Fibroblast of the aortic adventitia (primary cell): Measurements from ENCODE around the gene AP4M1. TPM values are rescaled to one million over a fixed set of nuclear protein-coding genes. Genes with fewer than 3 reads are reported as not detected.
"Not testable (repeated sequence)": the region's sequence is repeated elsewhere in the genome, so short reads cannot be mapped to it uniquely, and the experiment has no call there.

Experiments
- DNase-seq: peaks from one replicate; pipeline ENCODE4 v3.0.0-alpha.2; 2010; ENCODE audit warnings: low read depth
- H3K4me3 ChIP-seq: 2 replicates; pipeline ENCODE4 v1.5.1; 2011; ENCODE audit warnings: low read depth, mild to moderate bottlenecking, control low read depth, low read length, moderate library complexity
- total RNA-seq: library from RNA; depleted of rRNA; stranded (reverse); fragments of >200 nt; gene quantifications from 2 replicates; pipeline ENCODE4 v1.2.3, GENCODE V29; 2012; ENCODE audit warnings: low replicate concordance
- TF ChIP-seq, protein P1 (sequence below): IDR thresholded peaks from 2 replicates; pipeline ENCODE4 v1.5.1; 2011; ENCODE audit warnings: mild to moderate bottlenecking, low read length, control low read depth, inconsistent platforms; ENCODE audit not compliant: insufficient read depth

The AP4M1 gene
- total RNA-seq, 1 donor, result 17.6 TPM

DNA sequence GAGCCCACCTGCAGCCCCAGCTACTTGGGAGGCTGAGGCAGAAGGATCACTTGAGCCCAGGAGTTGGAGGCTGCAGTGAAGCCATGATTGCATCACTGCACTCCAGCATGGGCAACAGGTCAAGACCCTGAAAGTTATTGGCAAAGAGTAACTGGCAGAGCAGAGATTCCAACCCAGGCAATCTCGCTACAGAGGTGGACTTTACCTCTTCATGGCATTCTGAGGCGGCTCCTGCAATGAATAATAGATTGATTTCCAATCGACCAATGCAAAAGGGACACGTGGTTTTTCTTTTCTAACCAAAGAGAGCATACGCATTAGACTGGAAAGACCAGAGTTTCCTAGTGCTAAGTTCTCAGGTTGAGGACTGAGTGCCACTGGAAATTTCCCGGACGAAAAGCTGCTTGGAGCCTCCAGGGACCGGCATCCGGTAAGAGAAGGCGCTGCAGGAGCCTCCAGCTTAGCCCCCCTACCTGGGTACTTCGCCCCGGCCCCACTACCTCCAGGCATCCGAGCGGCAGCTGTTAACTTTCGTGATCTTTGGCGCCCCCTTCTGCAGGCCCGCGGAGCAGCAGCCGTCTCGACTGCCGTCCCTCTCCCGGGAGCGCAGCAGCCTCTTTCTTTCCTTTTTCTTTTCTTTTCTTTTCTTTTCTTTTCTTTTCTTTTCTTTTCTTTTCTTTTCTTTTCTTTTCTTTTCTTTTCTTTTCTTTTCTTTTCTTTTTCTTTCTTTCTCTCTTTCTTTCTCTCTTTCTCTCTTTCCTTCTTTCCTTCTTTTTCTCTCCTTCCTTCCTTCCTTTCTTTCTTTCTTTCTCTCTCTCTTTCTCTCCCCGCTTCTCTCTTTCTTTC is 29.4 kb downstream of the AP4M1 start:
- DNase-seq, result peak; percentile 55
- H3K4me3 ChIP-seq, result no peak overlapping the region
- TF ChIP-seq, protein P1, sequence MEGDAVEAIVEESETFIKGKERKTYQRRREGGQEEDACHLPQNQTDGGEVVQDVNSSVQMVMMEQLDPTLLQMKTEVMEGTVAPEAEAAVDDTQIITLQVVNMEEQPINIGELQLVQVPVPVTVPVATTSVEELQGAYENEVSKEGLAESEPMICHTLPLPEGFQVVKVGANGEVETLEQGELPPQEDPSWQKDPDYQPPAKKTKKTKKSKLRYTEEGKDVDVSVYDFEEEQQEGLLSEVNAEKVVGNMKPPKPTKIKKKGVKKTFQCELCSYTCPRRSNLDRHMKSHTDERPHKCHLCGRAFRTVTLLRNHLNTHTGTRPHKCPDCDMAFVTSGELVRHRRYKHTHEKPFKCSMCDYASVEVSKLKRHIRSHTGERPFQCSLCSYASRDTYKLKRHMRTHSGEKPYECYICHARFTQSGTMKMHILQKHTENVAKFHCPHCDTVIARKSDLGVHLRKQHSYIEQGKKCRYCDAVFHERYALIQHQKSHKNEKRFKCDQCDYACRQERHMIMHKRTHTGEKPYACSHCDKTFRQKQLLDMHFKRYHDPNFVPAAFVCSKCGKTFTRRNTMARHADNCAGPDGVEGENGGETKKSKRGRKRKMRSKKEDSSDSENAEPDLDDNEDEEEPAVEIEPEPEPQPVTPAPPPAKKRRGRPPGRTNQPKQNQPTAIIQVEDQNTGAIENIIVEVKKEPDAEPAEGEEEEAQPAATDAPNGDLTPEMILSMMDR, result peak; percentile 87

DNA sequence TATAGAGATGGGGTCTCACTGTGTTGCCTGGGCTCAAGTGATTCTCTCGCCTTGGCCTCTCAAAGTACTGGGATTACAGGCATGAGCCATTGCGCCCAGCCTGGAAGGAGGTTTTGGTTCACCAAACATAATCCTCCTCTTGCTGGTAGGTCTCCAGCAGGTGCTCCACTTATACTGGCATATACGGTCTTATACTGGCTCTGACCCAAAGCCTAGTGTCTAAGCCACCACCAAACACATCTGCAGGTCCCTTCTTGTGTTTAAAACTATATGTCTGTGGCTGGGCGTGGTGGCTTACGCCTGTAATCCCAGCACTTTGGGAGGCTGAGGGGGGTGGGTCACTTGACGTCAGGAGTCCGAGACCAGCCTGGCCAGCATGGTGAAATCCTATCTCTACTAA is 30.7 kb downstream of the AP4M1 start:
- TF ChIP-seq, protein P1, result no peak
- no peak overlapping the region for H3K4me3 ChIP-seq
- no peak for DNase-seq

DNA sequence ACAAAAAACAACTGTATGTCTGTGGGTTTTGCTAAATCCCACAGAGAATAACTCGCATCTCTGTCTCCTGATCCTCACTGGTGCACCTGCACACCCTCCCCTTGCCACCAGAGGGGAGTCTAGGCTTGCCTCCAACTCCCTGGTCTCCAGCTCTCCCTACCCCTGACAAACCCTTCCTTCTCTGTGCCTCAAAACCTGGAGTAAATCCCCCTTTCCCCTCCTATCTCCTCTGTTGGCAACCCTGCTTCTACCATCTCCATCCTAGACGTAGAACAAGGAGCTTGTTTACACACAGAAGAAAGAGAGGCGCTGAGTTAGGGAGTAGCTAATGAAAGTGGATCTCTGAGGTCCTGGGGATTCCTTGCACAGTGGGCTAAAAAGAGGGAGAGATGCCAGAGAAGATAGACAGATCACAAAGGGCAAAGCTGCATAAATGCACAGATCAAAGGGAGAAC is 31.3 kb downstream of the AP4M1 start:
- TF ChIP-seq, protein P1, result peak; percentile 96
- DNase-seq, result peak; percentile 76
- no peak overlapping the region for H3K4me3 ChIP-seq

DNA sequence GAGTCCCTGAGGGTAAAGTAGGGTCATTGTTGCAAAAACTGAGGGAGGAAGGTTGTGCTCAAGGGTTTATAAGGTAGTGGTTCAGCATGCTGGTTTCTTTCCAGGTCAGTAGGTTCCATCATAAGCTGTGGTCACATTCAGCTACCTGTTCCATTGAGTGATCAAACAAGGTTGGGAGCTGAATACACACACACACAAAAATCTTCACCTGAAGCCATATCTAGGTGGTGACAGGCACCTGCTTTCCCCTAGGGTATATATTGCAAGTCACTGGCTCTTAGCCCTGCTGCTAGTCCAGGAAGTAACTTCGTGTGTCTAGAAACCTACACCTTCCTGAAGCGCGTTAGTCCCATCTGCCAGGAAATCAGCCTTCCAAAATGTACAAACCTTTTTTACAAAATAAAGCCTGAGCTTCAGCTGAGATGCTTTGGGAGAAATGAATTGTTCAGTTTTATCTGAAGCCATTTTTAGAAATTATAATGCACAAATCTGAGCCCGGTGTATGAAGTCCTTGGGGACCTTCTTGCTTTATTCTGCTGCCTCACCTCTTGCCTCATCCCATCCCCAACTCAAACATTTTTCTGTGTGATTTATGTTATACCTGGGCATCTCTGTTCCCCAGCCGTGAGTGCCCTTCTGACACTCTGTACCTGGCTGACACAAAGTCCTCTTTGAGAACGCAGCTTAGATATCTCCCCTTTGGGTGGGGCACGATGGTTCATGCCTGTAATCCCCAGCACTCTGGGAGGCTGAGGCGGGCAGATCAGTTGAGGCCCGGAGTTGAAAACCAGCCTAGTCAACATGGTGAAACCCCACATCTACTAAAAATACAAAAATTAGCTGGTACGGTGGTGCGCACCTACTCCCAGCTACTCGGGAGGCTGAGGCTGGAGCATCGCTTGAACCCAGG is 36.7 kb downstream of the AP4M1 start:
- no peak overlapping the region for H3K4me3 ChIP-seq
- TF ChIP-seq, protein P1, result no peak
- no peak for DNase-seq

DNA sequence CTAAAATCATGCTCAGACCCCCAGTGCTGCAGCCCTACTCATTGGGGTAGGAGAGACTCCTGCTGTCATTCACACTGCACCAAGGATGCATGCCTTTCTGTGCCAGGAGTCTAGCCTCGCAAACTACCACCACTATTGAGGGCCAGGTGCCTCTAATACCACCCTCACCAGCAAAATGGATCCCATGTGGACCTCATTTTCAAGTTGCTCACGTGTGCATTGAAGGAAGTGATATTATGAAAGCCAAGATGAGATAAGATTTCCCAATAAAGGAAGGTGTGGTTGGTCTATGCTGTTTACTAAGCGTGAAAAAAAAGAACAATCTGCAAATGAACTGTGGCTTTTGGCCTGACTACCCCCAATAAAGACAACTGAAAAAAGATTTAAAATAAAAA is 40.1 kb downstream of the AP4M1 start:
- TF ChIP-seq, protein P1, result no peak
- DNase-seq, result no peak

DNA sequence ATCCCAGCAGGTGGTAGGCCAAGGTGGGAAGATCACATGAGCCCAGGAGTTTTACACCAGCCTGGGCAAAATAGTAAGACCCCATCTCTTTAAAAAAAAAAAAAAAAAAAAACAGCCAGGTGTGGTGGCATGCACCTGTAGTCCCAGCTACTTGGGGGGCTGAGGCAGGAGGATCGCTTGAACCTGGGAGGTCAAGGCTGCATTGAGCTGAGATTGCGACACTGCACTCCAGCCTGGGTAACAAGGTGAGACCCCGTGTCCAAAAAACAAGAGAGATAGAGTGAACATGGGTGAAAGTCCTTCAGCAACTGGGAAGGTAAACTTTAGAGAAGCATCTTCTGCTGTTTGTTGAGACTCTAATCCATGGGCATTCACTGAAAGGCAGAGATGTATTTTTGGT is 41.0 kb downstream of the AP4M1 start:
- TF ChIP-seq, protein P1, result no peak
- DNase-seq, result no peak
- no peak overlapping the region for H3K4me3 ChIP-seq

More for the DNA sequence above, 40.1 kb downstream of the AP4M1 start:
- no peak overlapping the region for H3K4me3 ChIP-seq

DNA sequence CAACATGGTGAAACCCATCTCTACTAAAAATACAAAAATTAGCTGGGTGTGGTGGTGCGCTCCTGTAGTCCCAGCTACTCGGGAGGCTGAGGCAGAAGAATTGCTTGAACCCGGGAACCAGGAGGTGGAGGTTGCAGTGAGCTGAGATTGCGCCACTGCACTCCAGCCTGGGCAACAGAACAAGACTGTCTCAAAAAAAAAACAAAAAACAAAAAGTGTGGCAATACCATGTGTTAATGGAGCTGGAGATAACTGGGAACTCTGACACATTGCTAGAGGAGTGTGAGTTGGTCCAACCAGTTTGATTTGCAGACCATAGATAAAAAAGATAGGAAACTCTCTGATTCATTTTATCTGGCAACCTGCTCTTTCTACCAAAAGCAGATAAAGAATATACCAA is 44.9 kb downstream of the AP4M1 start:
- DNase-seq, result peak; percentile 98
- H3K4me3 ChIP-seq, result not testable (repeated sequence)
